Activated CD8-positive, alpha-beta memory T cell treated with anti-CD3 and anti-CD28 coated beads, Interleukin-2, amount 10 ng/mL, durations not matched to agents 7 days and 5 days (primary cell): ENCODE results near the gene PDE3B. TPM values are rescaled to one million over a fixed set of nuclear protein-coding genes. Genes with fewer than 3 reads are reported as not detected.
A peak's percentile ranks its signal among the peaks of the same experiment; 100 is the strongest.
"Not testable (repeated sequence)": the region's sequence is repeated elsewhere in the genome, so short reads cannot be mapped to it uniquely, and the experiment has no call there.

Experiments
- ATAC-seq: fragments of 150-1000 bp; cut with Tn5 transposase; one replicate; pipeline ENCODE4 v1.10.0; 2021; ENCODE audit warnings: moderate library complexity
- CTCF ChIA-PET: fragments of 350-600 bp; sonication (Branson Sonifier 250); formaldehyde crosslinking; loops from one replicate; lab custom pipeline; 2021; ENCODE audit warnings: antibody characterized with exemption; lab: Charles Lee
- DNase-seq: peaks from one replicate; pipeline ENCODE4 v3.0.0-alpha.2; 2020
- H3K27ac Mint-ChIP-seq: one replicate; pipeline ENCODE4 v1.8.0; 2021; ENCODE audit warnings: mild to moderate bottlenecking, mixed read lengths
- H3K27me3 Mint-ChIP-seq: one replicate; pipeline ENCODE4 v1.8.0; 2021; ENCODE audit warnings: mixed read lengths
- H3K36me3 Mint-ChIP-seq: one replicate; pipeline ENCODE4 v1.8.0; 2021; ENCODE audit warnings: mild to moderate bottlenecking, mixed read lengths
- H3K4me1 Mint-ChIP-seq: one replicate; pipeline ENCODE4 v1.8.0; 2021; ENCODE audit warnings: mixed read lengths
- H3K4me3 Mint-ChIP-seq: one replicate; pipeline ENCODE4 v1.8.0; 2021; ENCODE audit warnings: mild to moderate bottlenecking, moderate library complexity, mixed read lengths
- H3K9me3 Mint-ChIP-seq: one replicate; pipeline ENCODE4 v1.8.0; 2022; ENCODE audit warnings: low read depth, mixed read lengths
- total RNA-seq, 2 experiments: library from RNA; stranded (reverse); gene quantifications; one replicate each; pipeline ENCODE4 v1.2.3, GENCODE V29; 2021

Gene PDE3B
- total RNA-seq, 2 experiments from 2014 or later: 81.3 to 92.2 TPM

- DNase-seq (no peak), ATAC-seq (no peak)
- H3K4me1 Mint-ChIP-seq: peaks cover 13% of the 10 kb centered on the region
- no peaks in the 10 kb centered on the region for H3K27me3 Mint-ChIP-seq
- CTCF ChIA-PET: no interaction called here
- peaks cover 31% of the 10 kb centered on the region for H3K9me3 Mint-ChIP-seq
- H3K36me3 Mint-ChIP-seq: peaks cover 73% of the 10 kb centered on the region
- H3K27ac Mint-ChIP-seq: no peak overlapping the region
- no peak overlapping the region for H3K4me3 Mint-ChIP-seq
These were observed 59.2 kb downstream of the PDE3B start for GRCh38 chr11:14702760-14703159.

DNA sequence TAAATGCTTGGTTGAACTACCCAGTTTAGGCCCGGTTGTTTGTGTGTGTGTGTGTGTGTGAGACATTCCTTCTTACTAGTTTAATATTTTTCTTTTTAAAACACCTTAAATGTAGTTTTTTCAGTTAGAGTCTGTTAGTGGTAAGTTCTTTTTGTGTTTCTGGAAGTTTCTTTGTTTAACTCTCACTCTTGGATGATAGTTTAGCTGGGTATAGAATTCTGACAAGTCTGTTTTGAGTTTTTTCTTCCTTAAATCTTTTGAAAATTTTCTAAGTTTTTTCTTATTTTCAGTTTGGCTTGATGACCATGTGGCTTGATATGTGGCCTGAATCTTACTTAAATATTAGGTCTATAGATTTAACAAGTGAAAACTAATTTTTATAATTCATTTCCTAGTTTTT lies 60.1 kb downstream of the PDE3B start:
- CTCF ChIA-PET: no interaction called here

GRCh38 chr11:14705067-14705466 lies 61.5 kb downstream of the PDE3B start:
- Mint-ChIP-seq H3K9me3 (peaks cover 47% of the 10 kb centered on the region), H3K36me3 (peaks cover 81% of the 10 kb centered on the region), H3K27ac (no peak overlapping the region), H3K4me1 (peaks cover 9% of the 10 kb centered on the region), H3K27me3 (no peaks in the 10 kb centered on the region), H3K4me3 (no peak overlapping the region)
- ATAC-seq: no peak
- CTCF ChIA-PET: no interaction called here
- no peak for DNase-seq

More for the DNA sequence above, 60.1 kb downstream of the PDE3B start:
- H3K4me3 Mint-ChIP-seq: no peak overlapping the region
- DNase-seq (no peak), ATAC-seq (no peak)
- H3K36me3 Mint-ChIP-seq: peaks cover 77% of the 10 kb centered on the region
- peaks cover 37% of the 10 kb centered on the region for H3K9me3 Mint-ChIP-seq
- no peaks in the 10 kb centered on the region for H3K27me3 Mint-ChIP-seq
- H3K4me1 Mint-ChIP-seq: peaks cover 10% of the 10 kb centered on the region
- H3K27ac Mint-ChIP-seq: no peak overlapping the region

GRCh38 chr11:14713496-14714244 lies 70.1 kb downstream of the PDE3B start:
- CTCF ChIA-PET: interaction anchor here (1.4 kb wide), 1 partner anchor 52 kb away, joined by 5 read pairs; no protein-coding TSS in a partner anchor
- Mint-ChIP-seq H3K9me3 (peaks cover 11% of the 10 kb centered on the region), H3K27me3 (no peaks in the 10 kb centered on the region), H3K36me3 (peaks cover 44% of the 10 kb centered on the region), H3K4me1 (peaks cover 19% of the 10 kb centered on the region), H3K27ac (peak overlapping the region; percentile 72), H3K4me3 (peak overlapping the region; percentile 48)
- peak; percentile 67 for ATAC-seq
- DNase-seq: peak; percentile 61

- H3K9me3 Mint-ChIP-seq, ATAC-seq, DNase-seq, H3K27ac Mint-ChIP-seq, H3K4me3 Mint-ChIP-seq, CTCF ChIA-PET, H3K27me3 Mint-ChIP-seq: not testable (repeated sequence)
- Mint-ChIP-seq H3K36me3 (peaks cover 26% of the 10 kb centered on the region), H3K4me1 (peaks cover 16% of the 10 kb centered on the region)
These were observed 72.1 kb downstream of the PDE3B start for GRCh38 chr11:14715669-14716068.

DNA sequence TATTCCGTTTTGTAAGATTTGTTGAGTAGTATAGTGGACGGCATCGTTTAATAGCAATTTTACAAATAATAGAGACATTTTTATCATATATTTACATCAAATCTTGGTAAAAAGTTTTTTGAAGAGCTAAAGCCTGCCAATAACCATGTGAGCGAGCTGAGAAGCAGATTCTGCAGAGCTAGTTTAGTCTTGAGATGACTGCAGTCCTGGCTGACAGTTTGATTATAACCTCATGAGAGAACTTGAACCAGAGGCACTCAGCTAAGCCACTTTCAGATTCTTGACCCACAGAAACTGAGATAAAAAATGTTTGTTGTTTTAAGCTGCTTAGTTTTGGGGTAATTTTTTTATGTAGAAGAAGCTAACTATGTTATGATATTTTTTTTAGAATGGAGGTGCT lies 78.9 kb downstream of the PDE3B start:
- no peak for ATAC-seq
- H3K9me3 Mint-ChIP-seq: no peaks in the 10 kb centered on the region
- peaks cover 20% of the 10 kb centered on the region for H3K36me3 Mint-ChIP-seq
- H3K4me3 Mint-ChIP-seq: no peak overlapping the region
- H3K27me3 Mint-ChIP-seq: no peaks in the 10 kb centered on the region
- DNase-seq: no peak
- H3K27ac Mint-ChIP-seq: no peak overlapping the region
- CTCF ChIA-PET: interaction anchor here (1.1 kb wide), 1 partner anchor 10 kb away, joined by 3 read pairs; no protein-coding TSS in a partner anchor
- H3K4me1 Mint-ChIP-seq: peaks cover 24% of the 10 kb centered on the region

DNA sequence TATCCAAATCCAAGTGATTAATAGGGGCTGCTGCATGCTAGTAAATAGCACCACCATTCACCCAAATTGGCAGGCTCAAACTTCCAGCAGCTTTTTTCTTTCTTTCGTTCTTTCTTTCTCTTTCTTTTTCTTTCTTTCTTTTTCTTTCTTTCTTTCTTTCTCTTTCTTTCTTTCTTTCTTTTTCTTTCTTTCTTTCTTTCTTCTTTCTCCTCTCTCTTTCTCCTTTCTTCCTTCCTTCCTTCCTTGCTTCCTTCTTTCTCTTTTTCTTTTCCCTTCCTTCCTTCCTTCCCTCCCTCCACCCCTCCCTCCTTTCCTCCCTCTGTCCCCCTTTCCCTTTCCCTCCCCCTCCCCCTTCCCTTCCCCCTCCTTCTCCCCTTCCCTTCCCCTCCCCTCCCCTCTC lies 81.5 kb downstream of the PDE3B start:
- no peak for DNase-seq
- peaks cover 3% of the 10 kb centered on the region for H3K9me3 Mint-ChIP-seq
- no peak overlapping the region for H3K27ac Mint-ChIP-seq
- ATAC-seq: no peak
- H3K36me3 Mint-ChIP-seq: peaks cover 32% of the 10 kb centered on the region
- no peak overlapping the region for H3K4me3 Mint-ChIP-seq
- peaks cover 35% of the 10 kb centered on the region for H3K4me1 Mint-ChIP-seq
- H3K27me3 Mint-ChIP-seq: no peaks in the 10 kb centered on the region
- CTCF ChIA-PET: no interaction called here

- peaks cover 37% of the 10 kb centered on the region for H3K36me3 Mint-ChIP-seq
- no peak overlapping the region for H3K4me3 Mint-ChIP-seq
- DNase-seq (no peak), ATAC-seq (no peak)
- CTCF ChIA-PET: interaction anchor here (0.9 kb wide), 1 partner anchor 13 kb away, joined by 4 read pairs; no protein-coding TSS in a partner anchor
- H3K9me3 Mint-ChIP-seq: peaks cover 3% of the 10 kb centered on the region
- no peaks in the 10 kb centered on the region for H3K27me3 Mint-ChIP-seq
- H3K4me1 Mint-ChIP-seq: peaks cover 37% of the 10 kb centered on the region
- H3K27ac Mint-ChIP-seq: no peak overlapping the region
These were observed 83.6 kb downstream of the PDE3B start for GRCh38 chr11:14727215-14727614.

- H3K4me1 Mint-ChIP-seq: peaks cover 39% of the 10 kb centered on the region
- no peak overlapping the region for H3K4me3 Mint-ChIP-seq
- no peak for ATAC-seq
- H3K27me3 Mint-ChIP-seq: no peaks in the 10 kb centered on the region
- peaks cover 3% of the 10 kb centered on the region for H3K9me3 Mint-ChIP-seq
- H3K27ac Mint-ChIP-seq: no peak overlapping the region
- H3K36me3 Mint-ChIP-seq: peaks cover 37% of the 10 kb centered on the region
- CTCF ChIA-PET: no interaction called here
- DNase-seq: no peak
These were observed 84.1 kb downstream of the PDE3B start for GRCh38 chr11:14727746-14728145.

DNA sequence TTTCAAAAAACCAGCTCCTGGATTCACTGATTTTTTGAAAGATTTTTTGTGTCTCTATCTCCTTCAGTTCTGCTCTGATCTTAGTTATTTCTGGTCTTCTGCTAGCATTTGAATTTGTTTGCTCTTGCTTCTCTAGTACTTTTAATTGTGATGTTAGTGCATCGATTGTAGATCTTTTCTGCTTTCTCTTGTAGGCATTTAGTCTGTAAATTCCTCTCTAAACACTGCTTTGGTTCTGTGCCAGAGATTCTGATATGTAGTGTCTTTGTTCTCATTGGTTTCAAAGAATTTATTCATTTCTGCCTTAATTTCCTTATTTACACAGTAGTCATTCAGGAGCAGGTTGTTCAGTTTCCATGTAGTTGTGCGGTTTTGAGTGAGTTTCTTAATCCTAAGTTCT lies 96.9 kb downstream of the PDE3B start:
- H3K4me1 Mint-ChIP-seq: peaks cover 38% of the 10 kb centered on the region
- H3K9me3 Mint-ChIP-seq: peaks cover 13% of the 10 kb centered on the region
- not testable (repeated sequence) for H3K4me3 Mint-ChIP-seq, H3K27me3 Mint-ChIP-seq, ATAC-seq, DNase-seq, H3K27ac Mint-ChIP-seq
- peaks cover 74% of the 10 kb centered on the region for H3K36me3 Mint-ChIP-seq
- CTCF ChIA-PET: interaction anchor here (0.9 kb wide), 1 partner anchor 97 kb away, joined by 3 read pairs; the partner anchor contains the start of gene PDE3B

DNA sequence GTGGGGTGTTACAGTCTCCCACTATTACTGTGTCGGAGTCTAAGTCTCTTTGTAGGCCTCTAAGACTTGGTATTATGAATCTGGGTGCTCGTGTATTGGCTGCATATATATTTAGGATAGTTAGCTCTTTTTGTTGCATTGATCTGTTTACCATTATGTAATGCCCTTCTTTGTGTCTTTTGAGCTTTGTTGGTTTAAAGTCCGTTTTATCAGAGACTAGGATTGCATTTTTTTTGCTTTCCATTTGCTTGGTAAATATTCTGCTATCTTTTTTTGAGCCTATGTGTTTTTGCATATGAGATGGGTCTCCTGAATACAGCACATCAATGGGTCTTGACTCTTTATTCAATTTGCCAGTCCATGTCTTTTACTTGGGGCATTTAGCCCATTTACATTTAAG lies 97.6 kb downstream of the PDE3B start:
- Mint-ChIP-seq H3K4me3 (no peak overlapping the region), H3K36me3 (peaks cover 72% of the 10 kb centered on the region), H3K4me1 (peaks cover 34% of the 10 kb centered on the region), H3K27ac (no peak overlapping the region), H3K9me3 (peaks cover 10% of the 10 kb centered on the region), H3K27me3 (no peaks in the 10 kb centered on the region)
- no peak for ATAC-seq
- CTCF ChIA-PET: interaction anchor here (0.9 kb wide), 2 partner anchors 98 to 167 kb away, joined by 3 read pairs; partner anchors contain the start of gene PDE3B
- no peak for DNase-seq

DNA sequence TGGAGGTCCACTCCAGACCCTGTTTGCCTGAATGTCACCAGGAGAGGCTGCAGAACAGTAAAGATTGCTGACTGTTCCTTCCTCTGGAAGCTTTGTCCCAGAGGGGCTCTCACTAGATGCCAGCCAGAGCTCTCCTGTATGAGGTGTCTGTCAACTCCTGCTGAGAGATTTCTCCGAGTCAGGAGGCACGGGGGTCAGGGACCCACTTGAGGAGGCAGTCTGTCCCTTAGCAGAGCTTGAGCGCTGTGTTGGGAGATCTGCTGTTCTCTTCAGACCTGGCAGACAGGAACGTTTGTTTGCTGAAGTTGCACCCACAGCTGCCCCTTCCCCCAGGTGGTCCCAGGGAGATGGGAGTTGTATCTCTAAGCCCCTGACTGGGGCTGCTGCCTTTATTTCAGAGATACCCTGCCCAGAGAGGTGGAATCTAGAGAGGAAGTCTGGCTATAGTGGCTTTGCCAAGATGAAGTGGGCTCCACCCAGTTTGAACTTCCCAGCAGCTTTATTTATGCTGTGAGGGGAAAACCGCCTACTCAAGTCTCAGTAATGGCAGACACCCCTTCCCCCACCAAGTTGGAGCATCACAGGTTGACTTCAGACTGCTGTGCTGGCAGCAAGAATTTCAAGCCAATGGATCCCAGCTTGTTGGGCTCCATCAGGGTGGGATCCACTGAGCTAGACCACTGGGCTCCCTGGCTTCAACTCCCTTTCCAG lies 99.4 kb downstream of the PDE3B start:
- peaks cover 72% of the 10 kb centered on the region for H3K36me3 Mint-ChIP-seq
- H3K4me3 Mint-ChIP-seq: no peak overlapping the region
- peaks cover 44% of the 10 kb centered on the region for H3K4me1 Mint-ChIP-seq
- CTCF ChIA-PET: interaction anchor here (1.3 kb wide), 2 partner anchors 8 to 22 kb away, joined by 3 read pairs; no protein-coding TSS in a partner anchor
- H3K9me3 Mint-ChIP-seq: peaks cover 10% of the 10 kb centered on the region
- no peak overlapping the region for H3K27ac Mint-ChIP-seq
- no peak for DNase-seq
- no peak for ATAC-seq
- H3K27me3 Mint-ChIP-seq: no peaks in the 10 kb centered on the region

GRCh38 chr11:14743667-14744066 lies 100.1 kb downstream of the PDE3B start:
- CTCF ChIA-PET: interaction anchor here (1.3 kb wide), 2 partner anchors 9 to 21 kb away, joined by 3 read pairs; no protein-coding TSS in a partner anchor
- Mint-ChIP-seq H3K36me3 (peaks cover 66% of the 10 kb centered on the region), H3K4me1 (peaks cover 44% of the 10 kb centered on the region)
- not testable (repeated sequence) for ATAC-seq, DNase-seq, H3K27me3 Mint-ChIP-seq, H3K27ac Mint-ChIP-seq, H3K4me3 Mint-ChIP-seq, H3K9me3 Mint-ChIP-seq
